ENCODE results near the gene LTBP3.

DNA sequence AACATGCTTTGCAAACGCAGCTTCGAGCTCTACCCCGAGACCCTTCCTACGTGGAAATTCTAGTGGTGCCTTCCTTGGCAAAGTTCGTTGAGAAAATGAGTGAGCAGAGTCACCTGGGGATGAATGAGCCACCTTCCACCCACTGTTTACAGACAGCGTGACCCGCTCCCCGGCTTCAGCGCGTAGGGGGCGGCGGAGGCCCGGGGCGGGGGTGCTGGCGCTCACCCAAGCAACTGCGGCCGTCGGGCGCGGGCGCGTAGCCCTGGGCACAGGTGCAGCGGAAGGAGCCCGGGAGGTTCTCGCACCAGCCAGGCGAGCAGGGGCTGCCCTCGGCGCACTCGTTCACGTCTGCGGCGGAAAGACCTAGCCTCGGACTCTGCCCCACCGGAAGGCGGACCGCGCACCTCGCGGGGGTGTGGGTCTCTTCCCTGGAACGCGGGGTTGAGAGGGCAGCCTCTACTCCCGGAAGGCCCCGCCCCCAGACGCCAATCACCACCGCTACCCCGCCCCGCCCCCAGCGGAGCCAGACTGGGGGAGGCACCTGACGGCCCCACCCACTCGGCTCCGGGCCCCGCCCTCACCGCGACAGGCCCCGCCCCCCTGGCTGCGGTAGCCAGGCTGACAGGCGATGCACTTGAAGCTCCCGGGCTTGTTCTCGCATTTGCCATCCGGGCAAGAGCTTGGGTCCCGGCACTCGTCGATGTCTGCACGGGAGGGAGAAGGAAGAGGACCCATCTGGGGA, 11.8 kb downstream of the LTBP3 start:
- no peak for TF ChIP-seq POLR2A (IDR thresholded peaks at IDR 0.05)
- TF ChIP-seq, protein P1, sequence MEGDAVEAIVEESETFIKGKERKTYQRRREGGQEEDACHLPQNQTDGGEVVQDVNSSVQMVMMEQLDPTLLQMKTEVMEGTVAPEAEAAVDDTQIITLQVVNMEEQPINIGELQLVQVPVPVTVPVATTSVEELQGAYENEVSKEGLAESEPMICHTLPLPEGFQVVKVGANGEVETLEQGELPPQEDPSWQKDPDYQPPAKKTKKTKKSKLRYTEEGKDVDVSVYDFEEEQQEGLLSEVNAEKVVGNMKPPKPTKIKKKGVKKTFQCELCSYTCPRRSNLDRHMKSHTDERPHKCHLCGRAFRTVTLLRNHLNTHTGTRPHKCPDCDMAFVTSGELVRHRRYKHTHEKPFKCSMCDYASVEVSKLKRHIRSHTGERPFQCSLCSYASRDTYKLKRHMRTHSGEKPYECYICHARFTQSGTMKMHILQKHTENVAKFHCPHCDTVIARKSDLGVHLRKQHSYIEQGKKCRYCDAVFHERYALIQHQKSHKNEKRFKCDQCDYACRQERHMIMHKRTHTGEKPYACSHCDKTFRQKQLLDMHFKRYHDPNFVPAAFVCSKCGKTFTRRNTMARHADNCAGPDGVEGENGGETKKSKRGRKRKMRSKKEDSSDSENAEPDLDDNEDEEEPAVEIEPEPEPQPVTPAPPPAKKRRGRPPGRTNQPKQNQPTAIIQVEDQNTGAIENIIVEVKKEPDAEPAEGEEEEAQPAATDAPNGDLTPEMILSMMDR (IDR thresholded peaks at IDR 0.05), result no peak
